B cell (primary cell): ENCODE results near the gene TSTD1. TPM values are rescaled to one million over a fixed set of nuclear protein-coding genes. Genes with fewer than 3 reads are reported as not detected.
"Not testable (repeated sequence)": the region's sequence is repeated elsewhere in the genome, so short reads cannot be mapped to it uniquely, and the experiment has no call there.

Source experiments
- ATAC-seq: fragments of 200-7000 bp; cut with Tn5 transposase; one replicate; pipeline ENCODE4 v1.10.0; 2021; ENCODE audit warnings: low read depth, mild to moderate bottlenecking, moderate number of reproducible peaks, moderate library complexity
- CTCF ChIA-PET: fragments of 350-600 bp; sonication (Branson Sonifier 250); formaldehyde crosslinking; loops from one replicate; lab custom pipeline; 2021; ENCODE audit warnings: antibody characterized with exemption, inconsistent platforms; lab: Charles Lee
- POLR2A ChIA-PET: fragments of 350-600 bp; sonication (Branson Sonifier 250); formaldehyde crosslinking; loops from one replicate; lab custom pipeline; 2021; ENCODE audit warnings: antibody characterized with exemption; lab: Charles Lee
- DNase-seq: peaks from one replicate; pipeline ENCODE4 v3.0.0; 2013
- H2AFZ ChIP-seq: 2 replicates; pipeline ENCODE4 v1.6.1; 2012; ENCODE audit warnings: mild to moderate bottlenecking, low read depth, low read length; ENCODE audit not compliant: insufficient read depth, poor library complexity, severe bottlenecking
- H3K27ac ChIP-seq, 2 donors: 1 replicate in 1 of 2; 2 replicates in 1 of 2; pipeline ENCODE4 v1.5.1; 2012 to 2013; ENCODE audit warnings: low read length in 2 of 2, mild to moderate bottlenecking in 2 of 2, moderate library complexity in 1 of 2
- H3K27me3 ChIP-seq, 4 experiments: fragments of 200-600 bp in 1 of 4; sonication (generic) in 1 of 4; replicated peaks in 1 of 4; 1 replicate in 2 of 4; 2 replicates in 2 of 4; pipeline versions ENCODE4 v1.6.1 to v1.7.0; 2013 to 2016; ENCODE audit warnings: low read length in 3 of 4, mild to moderate bottlenecking in 2 of 4, mixed read lengths in 1 of 4, moderate library complexity in 1 of 4; ENCODE audit not compliant: insufficient read depth in 4 of 4, control insufficient read depth in 3 of 4; ENCODE audit errors: control extremely low read depth in 1 of 4
- H3K36me3 ChIP-seq, 2 experiments: replicated peaks in 1 of 2; 1 replicate in 1 of 2; 2 replicates in 1 of 2; pipeline versions ENCODE4 v1.6.1 to v1.7.1; 2013; ENCODE audit warnings: low read length in 1 of 2; ENCODE audit not compliant: insufficient read depth in 2 of 2, control insufficient read depth in 1 of 2; ENCODE audit errors: control extremely low read depth in 1 of 2, extremely low read depth in 1 of 2
- H3K4me1 ChIP-seq, 2 donors: fragments of 200-600 bp in 1 of 2; sonication (generic) in 1 of 2; 1 replicate in 1 of 2; 2 replicates in 1 of 2; pipeline versions ENCODE4 v1.5.1 to v1.6.1; 2013 to 2017; ENCODE audit warnings: low read length in 2 of 2; ENCODE audit not compliant: control insufficient read depth in 2 of 2, insufficient read depth in 2 of 2
- H3K4me2 ChIP-seq: replicated peaks from 2 replicates; pipeline ENCODE3; 2012; ENCODE audit warnings: mild to moderate bottlenecking, low read depth, low read length; ENCODE audit not compliant: poor library complexity, severe bottlenecking
- H3K4me3 ChIP-seq, 5 experiments: fragments of 200-600 bp in 1 of 5; sonication (generic) in 1 of 5; 1 replicate in 3 of 5; 2 replicates in 2 of 5; pipeline versions ENCODE4 v1.5.1 to v1.7.0; 2011 to 2016; ENCODE audit warnings: low read length in 4 of 5, mild to moderate bottlenecking in 4 of 5, low read depth in 2 of 5, control low read depth in 1 of 5, moderate library complexity in 1 of 5; ENCODE audit not compliant: insufficient read depth in 1 of 5; ENCODE audit errors: control extremely low read depth in 1 of 5, extremely low read depth in 1 of 5
- H3K79me2 ChIP-seq: fragments of 200-600 bp; sonication (generic); one replicate; pipeline ENCODE4 v1.6.0; 2016; ENCODE audit warnings: low read length; ENCODE audit not compliant: control insufficient read depth, insufficient read depth
- H3K9ac ChIP-seq: fragments of 200-600 bp; sonication (generic); 2 replicates; pipeline ENCODE4 v1.6.1; 2017; ENCODE audit warnings: mild to moderate bottlenecking, low read length, moderate library complexity
- H3K9me3 ChIP-seq, 3 donors: one replicate each; pipeline versions ENCODE4 v1.6.1 to v1.7.1; 2013; ENCODE audit warnings: low read length in 2 of 3; ENCODE audit not compliant: control insufficient read depth in 2 of 3, insufficient read depth in 1 of 3; ENCODE audit errors: control extremely low read depth in 1 of 3
- H4K20me1 ChIP-seq: 2 replicates; pipeline ENCODE4 v1.6.0; 2012; ENCODE audit warnings: mild to moderate bottlenecking, low read length; ENCODE audit not compliant: insufficient read depth, control insufficient read depth, poor library complexity, severe bottlenecking
- H3K27ac Mint-ChIP-seq: one replicate; pipeline ENCODE4 v1.8.0; 2021; ENCODE audit warnings: mixed read lengths
- H3K27me3 Mint-ChIP-seq: one replicate; pipeline ENCODE4 v1.8.0; 2021; ENCODE audit warnings: mixed read lengths
- H3K4me1 Mint-ChIP-seq: one replicate; pipeline ENCODE4 v1.8.0; 2021; ENCODE audit warnings: mixed read lengths
- H3K4me3 Mint-ChIP-seq: one replicate; pipeline ENCODE4 v1.8.0; 2021; ENCODE audit warnings: mixed read lengths
- H3K9me3 Mint-ChIP-seq: one replicate; pipeline ENCODE4 v1.8.0; 2022; ENCODE audit warnings: mixed read lengths; ENCODE audit not compliant: insufficient read depth
- EZH2 ChIP-seq: IDR thresholded peaks from 2 replicates; pipeline ENCODE4 v1.6.1; 2012; ENCODE audit warnings: borderline replicate concordance, low read depth, mild to moderate bottlenecking, moderate library complexity, low read length; ENCODE audit not compliant: insufficient read depth, poor library complexity, severe bottlenecking
- WGBS: methylation state at CpG from one replicate; pipeline ENCODE4 v1.1.5; 2013; ENCODE audit warnings: missing lambda C conversion rate; ENCODE audit not compliant: insufficient coverage; 5-methylcytosine and 5-hydroxymethylcytosine counted together
- intact Hi-C: fragments of 100-400 bp; cut with micrococcal nuclease; formaldehyde crosslinking; loops from one replicate; pipeline ENCODE4 v1.10.0; 2022
- polyA plus RNA-seq: library from polyadenylated mRNA; depleted of rRNA; stranded (reverse); fragments of >200 nt; gene quantifications from 2 replicates; pipeline ENCODE4 v1.2.3, GENCODE V29; 2012
- total RNA-seq, 2 donors: library from RNA; stranded (reverse); fragments of 120-200 nt in 1 of 2; gene quantifications; 1 replicate in 1 of 2; 2 replicates in 1 of 2; pipeline versions ENCODE4 v1.2.3 to v1.2.4, GENCODE V29; 2013 to 2022
- TF ChIP-seq, protein P1 (sequence below): fragments of 200-600 bp; IDR thresholded peaks from one replicate; pipeline ENCODE4 v1.8.0; 2022; ENCODE audit warnings: antibody characterized with exemption, mild to moderate bottlenecking

TSTD1 gene
- total and polyA plus RNA-seq, 2 donors (not counting 1 experiment from before 2014, with no cell fraction given): 85.6 to 242 TPM

DNA sequence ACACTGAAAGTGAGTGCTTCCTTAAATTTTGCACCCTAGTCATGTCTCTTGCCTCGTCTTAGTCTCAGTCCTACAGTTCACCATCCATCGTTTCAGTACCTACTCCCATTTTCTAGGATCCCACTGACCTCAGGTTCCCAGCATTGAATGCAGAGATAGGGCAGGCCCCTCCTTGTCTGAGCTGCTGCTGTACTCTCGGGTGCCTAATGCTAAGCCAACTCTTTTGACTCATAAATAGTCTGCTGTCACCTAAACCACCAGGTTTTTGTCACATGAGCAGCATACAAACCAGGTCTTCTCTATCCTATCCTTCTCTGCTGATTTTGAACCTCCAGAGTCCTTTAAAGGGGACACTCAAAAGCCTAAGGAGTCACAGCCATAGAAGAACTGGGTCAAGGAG is 27.9 kb upstream of the TSTD1 start:
- peak overlapping the region; percentile 33 for H3K9ac ChIP-seq
- TF ChIP-seq EZH2: no peak
- TF ChIP-seq, protein P1, sequence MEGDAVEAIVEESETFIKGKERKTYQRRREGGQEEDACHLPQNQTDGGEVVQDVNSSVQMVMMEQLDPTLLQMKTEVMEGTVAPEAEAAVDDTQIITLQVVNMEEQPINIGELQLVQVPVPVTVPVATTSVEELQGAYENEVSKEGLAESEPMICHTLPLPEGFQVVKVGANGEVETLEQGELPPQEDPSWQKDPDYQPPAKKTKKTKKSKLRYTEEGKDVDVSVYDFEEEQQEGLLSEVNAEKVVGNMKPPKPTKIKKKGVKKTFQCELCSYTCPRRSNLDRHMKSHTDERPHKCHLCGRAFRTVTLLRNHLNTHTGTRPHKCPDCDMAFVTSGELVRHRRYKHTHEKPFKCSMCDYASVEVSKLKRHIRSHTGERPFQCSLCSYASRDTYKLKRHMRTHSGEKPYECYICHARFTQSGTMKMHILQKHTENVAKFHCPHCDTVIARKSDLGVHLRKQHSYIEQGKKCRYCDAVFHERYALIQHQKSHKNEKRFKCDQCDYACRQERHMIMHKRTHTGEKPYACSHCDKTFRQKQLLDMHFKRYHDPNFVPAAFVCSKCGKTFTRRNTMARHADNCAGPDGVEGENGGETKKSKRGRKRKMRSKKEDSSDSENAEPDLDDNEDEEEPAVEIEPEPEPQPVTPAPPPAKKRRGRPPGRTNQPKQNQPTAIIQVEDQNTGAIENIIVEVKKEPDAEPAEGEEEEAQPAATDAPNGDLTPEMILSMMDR: no peak
- Mint-ChIP-seq H3K4me1 (peaks cover 65% of the 10 kb centered on the region), H3K27me3 (no peaks in the 10 kb centered on the region), H3K4me3 (peak overlapping the region; percentile 100), H3K9me3 (no peaks in the 10 kb centered on the region), H3K27ac (peak overlapping the region; percentile 98)
- peak overlapping the region; percentile 44 to 96 for H3K27ac ChIP-seq
- peaks cover 2 to 22% of the 10 kb centered on the region in 2 experiments for H3K36me3 ChIP-seq
- peaks cover 44% of the 10 kb centered on the region for H4K20me1 ChIP-seq
- 43% methylated on average over 3 of the region's 3 CpGs for WGBS
- peak overlapping the region in 3 of 5 experiments; percentile 7 to 43 (median 12) for H3K4me3 ChIP-seq
- peaks cover 87% of the 10 kb centered on the region for H3K79me2 ChIP-seq
- no peak overlapping the region for H2AFZ ChIP-seq
- ATAC-seq: no peak
- peaks cover 45 to 57% of the 10 kb centered on the region in 2 donors for H3K4me1 ChIP-seq
- ChIA-PET CTCF (interaction anchor here (0.7 to 8.9 kb wide), 3 partner anchors 19 to 31 kb away, joined by 4 to 142 read pairs (median 6); partner anchors contain the start of gene KLHDC9), POLR2A (interaction anchor here (0.8 to 6.8 kb wide), 2 partner anchors 21 to 690 kb away, joined by 8 to 108 read pairs; partner anchors contain the start of gene USF1)
- intact Hi-C loops: loop anchor here (5.0 kb wide), 1 partner anchor 66 kb away; the partner anchor contains the start of gene DEDD
- peak overlapping the region; percentile 97 for H3K4me2 ChIP-seq
- peak; percentile 42 for DNase-seq
- no peaks in the 10 kb centered on the region for H3K27me3 ChIP-seq
- no peaks in the 10 kb centered on the region for H3K9me3 ChIP-seq

GRCh38 chr1:161065681-161066080 is 26.9 kb upstream of the TSTD1 start:
- peaks cover 66% of the 10 kb centered on the region for H3K4me1 Mint-ChIP-seq
- not testable (repeated sequence) for H3K9me3 Mint-ChIP-seq, H3K27me3 ChIP-seq, H3K4me3 Mint-ChIP-seq, H3K9me3 ChIP-seq, H3K9ac ChIP-seq, DNase-seq, H3K4me3 ChIP-seq, H2AFZ ChIP-seq, ATAC-seq, H3K27me3 Mint-ChIP-seq, H3K27ac Mint-ChIP-seq
- Histone ChIP-seq H3K79me2 (peaks cover 91% of the 10 kb centered on the region), H3K36me3 (peaks cover 5 to 29% of the 10 kb centered on the region in 2 experiments), H3K4me1 (peaks cover 45 to 48% of the 10 kb centered on the region in 2 donors), H3K27ac (peak overlapping the region in 1 of 2 donors; percentile 96), H3K4me2 (peak overlapping the region; percentile 4), H4K20me1 (peaks cover 52% of the 10 kb centered on the region)
- WGBS: 100% methylated on average over 3 of the region's 7 CpGs
- intact Hi-C loops: loop anchor here (5.0 kb wide), 1 partner anchor 67 kb away; the partner anchor contains the start of gene DEDD
- ChIA-PET POLR2A (interaction anchor here (0.6 to 6.8 kb wide), 3 partner anchors 20 to 66 kb away, joined by 3 to 108 read pairs (median 6); partner anchors contain the start of gene USF1), CTCF (interaction anchor here (2.0 kb wide), 1 partner anchor 18 kb away, joined by 6 read pairs; no protein-coding TSS in a partner anchor)

- Histone ChIP-seq H4K20me1 (peaks cover 66% of the 10 kb centered on the region), H3K36me3 (peaks cover 5 to 39% of the 10 kb centered on the region in 2 experiments), H3K27ac (peak overlapping the region in 1 of 2 donors; percentile 53), H3K79me2 (peaks cover 96% of the 10 kb centered on the region), H3K4me1 (peaks cover 36 to 46% of the 10 kb centered on the region in 2 donors)
- H3K27me3 ChIP-seq, H3K9ac ChIP-seq, H3K27me3 Mint-ChIP-seq, H3K4me3 ChIP-seq, DNase-seq, H3K4me3 Mint-ChIP-seq, intact Hi-C loops, ATAC-seq, H2AFZ ChIP-seq, H3K9me3 ChIP-seq, H3K9me3 Mint-ChIP-seq, POLR2A ChIA-PET, H3K4me2 ChIP-seq: not testable (repeated sequence)
- WGBS: 100% methylated on average over 1 of the region's 6 CpGs
- peak overlapping the region; percentile 32 for H3K27ac Mint-ChIP-seq
- CTCF ChIA-PET: interaction anchor here (1.1 to 1.2 kb wide), 2 partner anchors 22 to 67 kb away, joined by 3 read pairs; no protein-coding TSS in a partner anchor
- peaks cover 64% of the 10 kb centered on the region for H3K4me1 Mint-ChIP-seq
Observed at GRCh38 chr1:161063936-161064335, 25.2 kb upstream of the TSTD1 start.
